ENCODE measurements around the gene LRMDA.

DNA sequence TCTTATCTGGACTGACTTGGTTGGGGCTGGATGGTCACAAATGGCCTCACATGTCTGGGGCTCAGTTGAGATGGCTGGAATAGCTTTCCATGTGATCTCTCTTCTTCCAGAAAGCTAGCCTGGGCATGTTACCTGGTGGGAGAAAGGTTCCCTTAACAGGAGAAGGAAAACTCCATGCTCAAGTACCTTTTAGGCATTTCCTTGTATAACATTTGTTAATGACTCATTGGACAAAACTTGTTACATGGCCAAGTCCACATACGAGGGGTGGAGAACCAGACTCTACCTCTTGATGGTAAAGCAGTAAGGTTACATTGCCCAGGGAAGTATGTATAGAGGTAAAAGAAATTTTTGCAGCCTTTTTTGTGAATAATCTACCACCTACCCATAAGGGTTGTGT lies 826.4 kb downstream of the LRMDA start:
- TF ChIP-seq, protein P1, sequence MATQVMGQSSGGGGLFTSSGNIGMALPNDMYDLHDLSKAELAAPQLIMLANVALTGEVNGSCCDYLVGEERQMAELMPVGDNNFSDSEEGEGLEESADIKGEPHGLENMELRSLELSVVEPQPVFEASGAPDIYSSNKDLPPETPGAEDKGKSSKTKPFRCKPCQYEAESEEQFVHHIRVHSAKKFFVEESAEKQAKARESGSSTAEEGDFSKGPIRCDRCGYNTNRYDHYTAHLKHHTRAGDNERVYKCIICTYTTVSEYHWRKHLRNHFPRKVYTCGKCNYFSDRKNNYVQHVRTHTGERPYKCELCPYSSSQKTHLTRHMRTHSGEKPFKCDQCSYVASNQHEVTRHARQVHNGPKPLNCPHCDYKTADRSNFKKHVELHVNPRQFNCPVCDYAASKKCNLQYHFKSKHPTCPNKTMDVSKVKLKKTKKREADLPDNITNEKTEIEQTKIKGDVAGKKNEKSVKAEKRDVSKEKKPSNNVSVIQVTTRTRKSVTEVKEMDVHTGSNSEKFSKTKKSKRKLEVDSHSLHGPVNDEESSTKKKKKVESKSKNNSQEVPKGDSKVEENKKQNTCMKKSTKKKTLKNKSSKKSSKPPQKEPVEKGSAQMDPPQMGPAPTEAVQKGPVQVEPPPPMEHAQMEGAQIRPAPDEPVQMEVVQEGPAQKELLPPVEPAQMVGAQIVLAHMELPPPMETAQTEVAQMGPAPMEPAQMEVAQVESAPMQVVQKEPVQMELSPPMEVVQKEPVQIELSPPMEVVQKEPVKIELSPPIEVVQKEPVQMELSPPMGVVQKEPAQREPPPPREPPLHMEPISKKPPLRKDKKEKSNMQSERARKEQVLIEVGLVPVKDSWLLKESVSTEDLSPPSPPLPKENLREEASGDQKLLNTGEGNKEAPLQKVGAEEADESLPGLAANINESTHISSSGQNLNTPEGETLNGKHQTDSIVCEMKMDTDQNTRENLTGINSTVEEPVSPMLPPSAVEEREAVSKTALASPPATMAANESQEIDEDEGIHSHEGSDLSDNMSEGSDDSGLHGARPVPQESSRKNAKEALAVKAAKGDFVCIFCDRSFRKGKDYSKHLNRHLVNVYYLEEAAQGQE (IDR thresholded peaks at IDR 0.05) = no peak
- TF ChIP-seq, protein P2, sequence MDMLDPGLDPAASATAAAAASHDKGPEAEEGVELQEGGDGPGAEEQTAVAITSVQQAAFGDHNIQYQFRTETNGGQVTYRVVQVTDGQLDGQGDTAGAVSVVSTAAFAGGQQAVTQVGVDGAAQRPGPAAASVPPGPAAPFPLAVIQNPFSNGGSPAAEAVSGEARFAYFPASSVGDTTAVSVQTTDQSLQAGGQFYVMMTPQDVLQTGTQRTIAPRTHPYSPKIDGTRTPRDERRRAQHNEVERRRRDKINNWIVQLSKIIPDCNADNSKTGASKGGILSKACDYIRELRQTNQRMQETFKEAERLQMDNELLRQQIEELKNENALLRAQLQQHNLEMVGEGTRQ (IDR thresholded peaks at IDR 0.05) = no peak
- TF ChIP-seq CEBPB (IDR thresholded peaks at IDR 0.05) (no peak), POLR2A (IDR thresholded peaks at IDR 0.05; ENCODE audit: low read length) (no peak), JUN (IDR thresholded peaks at IDR 0.05) (no peak), RFX5 (IDR thresholded peaks at IDR 0.05) (no peak)
- TF ChIP-seq, protein P3, sequence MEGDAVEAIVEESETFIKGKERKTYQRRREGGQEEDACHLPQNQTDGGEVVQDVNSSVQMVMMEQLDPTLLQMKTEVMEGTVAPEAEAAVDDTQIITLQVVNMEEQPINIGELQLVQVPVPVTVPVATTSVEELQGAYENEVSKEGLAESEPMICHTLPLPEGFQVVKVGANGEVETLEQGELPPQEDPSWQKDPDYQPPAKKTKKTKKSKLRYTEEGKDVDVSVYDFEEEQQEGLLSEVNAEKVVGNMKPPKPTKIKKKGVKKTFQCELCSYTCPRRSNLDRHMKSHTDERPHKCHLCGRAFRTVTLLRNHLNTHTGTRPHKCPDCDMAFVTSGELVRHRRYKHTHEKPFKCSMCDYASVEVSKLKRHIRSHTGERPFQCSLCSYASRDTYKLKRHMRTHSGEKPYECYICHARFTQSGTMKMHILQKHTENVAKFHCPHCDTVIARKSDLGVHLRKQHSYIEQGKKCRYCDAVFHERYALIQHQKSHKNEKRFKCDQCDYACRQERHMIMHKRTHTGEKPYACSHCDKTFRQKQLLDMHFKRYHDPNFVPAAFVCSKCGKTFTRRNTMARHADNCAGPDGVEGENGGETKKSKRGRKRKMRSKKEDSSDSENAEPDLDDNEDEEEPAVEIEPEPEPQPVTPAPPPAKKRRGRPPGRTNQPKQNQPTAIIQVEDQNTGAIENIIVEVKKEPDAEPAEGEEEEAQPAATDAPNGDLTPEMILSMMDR (IDR thresholded peaks at IDR 0.05) = no peak

All from A549 (cell line).